HCT116 (cell line): ENCODE results near the gene VCX2.

Experiments
- CTCF ChIP-seq, 3 experiments: fragments of 200-600 bp in 1 of 3; sonication (generic) in 1 of 3; IDR thresholded peaks in 2 of 3; conservative IDR thresholded peaks in 1 of 3; 2 replicates each; pipeline ENCODE4 v1.5.1; 2012 to 2017; ENCODE audit warnings: low read depth in 2 of 3, low read length in 2 of 3, antibody characterized with exemption in 1 of 3, borderline replicate concordance in 1 of 3, control low read depth in 1 of 3, mild to moderate bottlenecking in 1 of 3, mixed read lengths in 1 of 3, mixed run types in 1 of 3, moderate library complexity in 1 of 3; ENCODE audit not compliant: insufficient read depth in 1 of 3
- POLR2A ChIP-seq: IDR thresholded peaks from 2 replicates; pipeline ENCODE4 v1.7.0; 2011; ENCODE audit warnings: borderline replicate concordance; ENCODE audit not compliant: insufficient read depth, insufficient read length; ENCODE audit errors: extremely low read depth
- POLR2AphosphoS5 ChIP-seq: IDR thresholded peaks from 2 replicates; pipeline ENCODE4 v1.6.1; 2011; ENCODE audit warnings: mild to moderate bottlenecking, low read depth, low read length, moderate library complexity
- REST ChIP-seq: IDR thresholded peaks from 2 replicates; pipeline ENCODE4 v1.6.1; 2012; ENCODE audit warnings: low read depth
- ZNF274 ChIP-seq: fragments of 200-500 bp; sonication (Bioruptor generic); IDR thresholded peaks from 2 replicates; pipeline ENCODE4 v1.6.1; 2014; ENCODE audit warnings: mild to moderate bottlenecking, low read depth, low read length, inconsistent platforms
- TF ChIP-seq, protein P1 (sequence below): IDR thresholded peaks from 2 replicates; pipeline ENCODE4 v1.6.1; 2012

DNA sequence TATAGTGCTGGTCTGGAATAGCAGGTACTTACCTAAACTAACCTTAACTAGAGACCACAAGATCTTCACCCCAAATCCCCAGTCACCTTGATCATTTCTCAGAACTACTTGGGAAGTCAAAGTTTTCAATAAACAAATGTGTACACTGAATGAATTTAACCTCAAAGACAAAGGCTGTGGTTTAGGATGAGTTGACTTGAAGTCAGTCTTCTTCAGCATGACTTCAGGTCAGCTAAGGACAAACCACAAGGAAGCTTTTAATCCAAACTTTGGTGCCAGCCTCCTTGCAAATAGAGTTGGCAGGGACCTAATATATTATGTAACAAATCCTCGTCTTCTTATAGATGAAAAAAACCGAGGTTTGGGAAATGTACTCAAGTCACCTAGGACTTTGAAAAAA is 21.2 kb upstream of the VCX2 start:
- TF ChIP-seq, protein P1, sequence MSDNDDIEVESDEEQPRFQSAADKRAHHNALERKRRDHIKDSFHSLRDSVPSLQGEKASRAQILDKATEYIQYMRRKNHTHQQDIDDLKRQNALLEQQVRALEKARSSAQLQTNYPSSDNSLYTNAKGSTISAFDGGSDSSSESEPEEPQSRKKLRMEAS = no peak
- TF ChIP-seq ZNF274 = no peak
- TF ChIP-seq REST = no peak
- TF ChIP-seq CTCF (IDR thresholded peaks at IDR 0.05 in 2 of 3, conservative IDR thresholded peaks at IDR 0.05 in 1 of 3; ENCODE audit: borderline replicate concordance in 1 of 3, insufficient read depth in 1 of 3, low read depth in 2 of 3, low read length in 2 of 3) = no peak
- no peak for TF ChIP-seq POLR2A
- TF ChIP-seq POLR2AphosphoS5 = no peak
